GM12891 (cell line): ENCODE results near the gene GJA8.

Source experiments
- POLR2A ChIP-seq: IDR thresholded peaks from 2 replicates; pipeline ENCODE4 v1.6.1; 2011; ENCODE audit warnings: low read depth, low read length, control low read depth
- POLR2AphosphoS5 ChIP-seq: IDR thresholded peaks from 2 replicates; pipeline ENCODE4 v1.6.1; 2011; ENCODE audit warnings: low read depth, low read length, control low read depth
- POU2F2 ChIP-seq: IDR thresholded peaks from 2 replicates; pipeline ENCODE4 v1.6.1; 2011; ENCODE audit warnings: low read depth, mild to moderate bottlenecking, control low read depth, low read length, moderate library complexity
- SPI1 ChIP-seq: IDR thresholded peaks from 2 replicates; pipeline ENCODE4 v1.6.1; 2011; ENCODE audit warnings: low read depth, low read length, control low read depth
- TAF1 ChIP-seq: IDR thresholded peaks from 2 replicates; pipeline ENCODE4 v1.6.1; 2011; ENCODE audit warnings: low read depth, low read length, control low read depth

DNA sequence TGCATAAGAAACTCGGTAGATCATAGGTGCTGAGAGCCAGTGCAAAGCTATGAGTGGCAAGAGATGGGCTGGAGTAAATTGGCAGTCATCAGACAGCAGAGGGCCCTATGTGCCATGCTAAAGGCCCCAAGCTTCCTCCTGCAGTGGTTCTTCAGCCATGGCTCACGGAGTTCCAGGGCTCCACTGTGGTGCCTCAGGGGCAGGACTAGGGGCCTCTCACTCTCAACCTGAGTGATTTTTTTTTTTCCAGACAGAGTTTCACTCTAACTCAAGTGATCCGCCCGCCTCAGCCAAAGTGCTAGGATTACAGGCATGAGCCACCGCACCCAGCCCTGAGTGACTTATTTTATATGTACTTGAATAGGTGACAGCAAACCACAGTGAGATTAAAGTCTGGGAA lies 10.4 kb upstream of the GJA8 start:
- no peak for TF ChIP-seq POLR2AphosphoS5
- no peak for TF ChIP-seq TAF1
- no peak for TF ChIP-seq SPI1
- no peak for TF ChIP-seq POLR2A
- no peak for TF ChIP-seq POU2F2
